LHCN-M2 (cell line): Measurements from ENCODE around the gene MAN2B2. TPM values are rescaled to one million over a fixed set of nuclear protein-coding genes. Genes with fewer than 3 reads are reported as not detected.

Experiments
- DNase-seq: peaks from one replicate; pipeline ENCODE4 v3.0.0-alpha.2; 2012; ENCODE audit warnings: low read depth
- total RNA-seq: library from RNA; depleted of rRNA; stranded (reverse); fragments of >200 nt; gene quantifications from 2 replicates; pipeline ENCODE4 v1.2.3, GENCODE V29; 2014

Gene MAN2B2
- total RNA-seq, 1 experiment from 2014 or later: 32.5 TPM

- no peak for DNase-seq
These were observed 8.4 kb upstream of the MAN2B2 start for GRCh38 chr4:6566391-6567190.

GRCh38 chr4:6567218-6567617, 7.8 kb upstream of the MAN2B2 start:
- no peak for DNase-seq

- DNase-seq: no peak
These were observed 6.8 kb upstream of the MAN2B2 start for GRCh38 chr4:6568148-6568547.

GRCh38 chr4:6568689-6569332, 6.2 kb upstream of the MAN2B2 start:
- DNase-seq: peak; percentile 88

GRCh38 chr4:6571608-6572007, 3.4 kb upstream of the MAN2B2 start:
- no peak for DNase-seq

GRCh38 chr4:6573551-6573950, 1.4 kb upstream of the MAN2B2 start:
- DNase-seq: no peak

GRCh38 chr4:6573986-6574746, 823 bp upstream of the MAN2B2 start:
- DNase-seq: no peak

- no peak for DNase-seq
These were observed 683 bp downstream of the MAN2B2 start for GRCh38 chr4:6575503-6576240.

- no peak for DNase-seq
These were observed 1.5 kb downstream of the MAN2B2 start for GRCh38 chr4:6576512-6576911.

GRCh38 chr4:6576932-6577331, 1.9 kb downstream of the MAN2B2 start:
- no peak for DNase-seq

- no peak for DNase-seq
These were observed 2.4 kb downstream of the MAN2B2 start for GRCh38 chr4:6577409-6577808.

- DNase-seq: no peak
These were observed 3.2 kb downstream of the MAN2B2 start for GRCh38 chr4:6578221-6578620.

- DNase-seq: no peak
These were observed 5.4 kb downstream of the MAN2B2 start for GRCh38 chr4:6580353-6580752.

GRCh38 chr4:6581566-6582121, 6.7 kb downstream of the MAN2B2 start:
- no peak for DNase-seq

GRCh38 chr4:6582889-6583490, 8.0 kb downstream of the MAN2B2 start:
- peak; percentile 31 for DNase-seq

- DNase-seq: no peak
These were observed 9.9 kb downstream of the MAN2B2 start for GRCh38 chr4:6584865-6585264.

GRCh38 chr4:6586715-6587325, 11.8 kb downstream of the MAN2B2 start:
- no peak for DNase-seq

- DNase-seq: no peak
These were observed 14.5 kb downstream of the MAN2B2 start for GRCh38 chr4:6589444-6589843.

GRCh38 chr4:6591313-6591712, 16.3 kb downstream of the MAN2B2 start:
- DNase-seq: no peak

- no peak for DNase-seq
These were observed 16.8 kb downstream of the MAN2B2 start for GRCh38 chr4:6591781-6592180.
